H1 (cell line): ENCODE results near the gene TUBAL3. TPM values are rescaled to one million over a fixed set of nuclear protein-coding genes. Genes with fewer than 3 reads are reported as not detected.

Experiments used
- CTCF ChIA-PET: fragments of 300-600 bp; sonication (Branson Sonifier 250); formaldehyde crosslinking; loops from one replicate; lab custom pipeline; 2021; ENCODE audit not compliant: partially characterized antibody; lab: Charles Lee
- POLR2A ChIA-PET: fragments of 300-600 bp; sonication (Branson Sonifier 250); formaldehyde crosslinking; loops from one replicate; lab custom pipeline; 2021; ENCODE audit warnings: inconsistent platforms; ENCODE audit not compliant: partially characterized antibody; lab: Charles Lee
- DNase-seq, 2 experiments: peaks; one replicate each; pipeline versions ENCODE4 v3.0.0 to v3.0.0-alpha.2; 2010 to 2022; ENCODE audit warnings: low spot score in 2 of 2, low read depth in 1 of 2, mixed read lengths in 1 of 2
- FAIRE-seq: peaks from 2 replicates; lab custom pipeline; 2011; peaks lifted over from hg19 to GRCh38; lab: Jason Lieb, UNC
- H2AFZ ChIP-seq: 2 replicates; pipeline ENCODE4 v1.8.1; 2012; ENCODE audit warnings: low read length, inconsistent platforms
- H2AK5ac ChIP-seq: 2 replicates; pipeline ENCODE4 v1.6.1; 2013; ENCODE audit warnings: low read depth, low read length
- H2BK120ac ChIP-seq: replicated peaks from 2 replicates; pipeline ENCODE3; 2013; ENCODE audit warnings: low read depth, low read length, inconsistent platforms
- H2BK12ac ChIP-seq: 2 replicates; pipeline ENCODE4 v1.6.1; 2013; ENCODE audit warnings: low read depth, low read length
- H2BK15ac ChIP-seq: 2 replicates; pipeline ENCODE4 v1.6.1; 2013; ENCODE audit warnings: low read length
- H2BK20ac ChIP-seq: 2 replicates; pipeline ENCODE4 v1.6.1; 2013; ENCODE audit warnings: low read length
- H2BK5ac ChIP-seq: 2 replicates; pipeline ENCODE4 v1.6.1; 2013; ENCODE audit warnings: low read depth, low read length
- H3K14ac ChIP-seq: 2 replicates; pipeline ENCODE4 v1.6.1; 2013; ENCODE audit warnings: inconsistent platforms; ENCODE audit not compliant: insufficient read length
- H3K18ac ChIP-seq: 2 replicates; pipeline ENCODE4 v1.6.1; 2013; ENCODE audit warnings: low read length; ENCODE audit errors: extremely low read depth
- H3K23ac ChIP-seq: 2 replicates; pipeline ENCODE4 v1.6.1; 2013; ENCODE audit warnings: inconsistent platforms; ENCODE audit not compliant: insufficient read length
- H3K23me2 ChIP-seq: 2 replicates; pipeline ENCODE4 v1.6.1; 2013; ENCODE audit warnings: low read depth, low read length
- H3K27ac ChIP-seq: 2 replicates; pipeline ENCODE4 v1.6.1; 2011; ENCODE audit warnings: low read depth, low read length, inconsistent platforms
- H3K27me3 ChIP-seq, 4 experiments: replicated peaks in 1 of 4; 1 replicate in 1 of 4; 2 replicates in 3 of 4; pipeline versions ENCODE4 v1.6.1 to v1.8.1; 2011 to 2013; ENCODE audit warnings: low read length in 3 of 4, mild to moderate bottlenecking in 3 of 4, inconsistent platforms in 2 of 4, mixed read lengths in 2 of 4, moderate library complexity in 1 of 4; ENCODE audit not compliant: control insufficient read depth in 3 of 4, insufficient read depth in 3 of 4; ENCODE audit errors: extremely low read depth in 1 of 4
- H3K36me3 ChIP-seq, 4 experiments: 2 replicates each; pipeline versions ENCODE4 v1.6.1 to v1.8.1; 2011 to 2013; ENCODE audit warnings: mild to moderate bottlenecking in 4 of 4, low read length in 3 of 4, moderate library complexity in 2 of 4, control low read depth in 1 of 4, inconsistent platforms in 1 of 4; ENCODE audit not compliant: insufficient read depth in 4 of 4, control insufficient read depth in 2 of 4
- H3K4ac ChIP-seq: replicated peaks from 2 replicates; pipeline ENCODE3; 2013; ENCODE audit warnings: low read length, low read depth, mixed read lengths, inconsistent platforms; ENCODE audit not compliant: insufficient read length
- H3K4me1 ChIP-seq, 4 experiments: replicated peaks in 1 of 4; 1 replicate in 1 of 4; 2 replicates in 3 of 4; pipeline versions ENCODE4 v1.6.1 to v1.8.1; 2011 to 2013; ENCODE audit warnings: low read length in 3 of 4, inconsistent platforms in 2 of 4, mixed read lengths in 1 of 4; ENCODE audit not compliant: insufficient read depth in 4 of 4, control insufficient read depth in 3 of 4
- H3K4me2 ChIP-seq, 2 experiments: 2 replicates each; pipeline versions ENCODE4 v1.6.1 to v1.8.1; 2011 to 2013; ENCODE audit warnings: low read depth in 2 of 2, low read length in 2 of 2, control low read depth in 1 of 2, inconsistent platforms in 1 of 2, mild to moderate bottlenecking in 1 of 2; ENCODE audit not compliant: insufficient read depth in 1 of 2
- H3K4me3 ChIP-seq, 4 experiments: fragments of 200-600, 300-600 bp in 1 of 4; sonication (generic), shearing (Covaris generic), sonication (Bioruptor Twin) in 1 of 4; 2 replicates each; pipeline versions ENCODE4 v1.5.1 to v1.8.1; 2011 to 2016; ENCODE audit warnings: low read length in 4 of 4, low read depth in 3 of 4, control low read depth in 2 of 4, inconsistent platforms in 2 of 4, mild to moderate bottlenecking in 2 of 4, mixed read lengths in 1 of 4, moderate library complexity in 1 of 4; ENCODE audit not compliant: insufficient read depth in 2 of 4; ENCODE audit errors: extremely low read depth in 1 of 4
- H3K56ac ChIP-seq: replicated peaks from 2 replicates; pipeline ENCODE3; 2013; ENCODE audit warnings: low read depth, mild to moderate bottlenecking, mixed read lengths, low read length, inconsistent platforms; ENCODE audit not compliant: insufficient read length
- H3K79me1 ChIP-seq: 2 replicates; pipeline ENCODE4 v1.6.1; 2013; ENCODE audit warnings: low read depth, low read length, control low read depth
- H3K79me2 ChIP-seq, 2 experiments: 2 replicates each; pipeline versions ENCODE4 v1.6.1 to v1.8.1; 2012 to 2013; ENCODE audit warnings: low read length in 2 of 2, mild to moderate bottlenecking in 2 of 2, inconsistent platforms in 1 of 2; ENCODE audit not compliant: insufficient read depth in 2 of 2, control insufficient read depth in 1 of 2
- H3K9ac ChIP-seq, 4 experiments: replicated peaks in 1 of 4; 1 replicate in 1 of 4; 2 replicates in 3 of 4; pipeline versions ENCODE4 v1.6.1 to v1.8.1; 2011 to 2013; ENCODE audit warnings: low read depth in 3 of 4, low read length in 3 of 4, control low read depth in 2 of 4, mild to moderate bottlenecking in 2 of 4, moderate library complexity in 2 of 4, inconsistent platforms in 1 of 4; ENCODE audit errors: extremely low read depth in 1 of 4
- H3K9me3 ChIP-seq, 2 experiments: 2 replicates each; pipeline versions ENCODE4 v1.6.1 to v1.8.1; 2012 to 2013; ENCODE audit warnings: mild to moderate bottlenecking in 2 of 2, moderate library complexity in 2 of 2, control low read depth in 1 of 2, inconsistent platforms in 1 of 2, low read depth in 1 of 2, low read length in 1 of 2, mixed read lengths in 1 of 2; ENCODE audit not compliant: insufficient read depth in 2 of 2
- H4K20me1 ChIP-seq, 2 experiments: replicated peaks in 1 of 2; 2 replicates each; pipeline versions ENCODE3 to v1.8.1; 2011 to 2013; ENCODE audit warnings: inconsistent platforms in 2 of 2, low read length in 2 of 2, mild to moderate bottlenecking in 1 of 2; ENCODE audit not compliant: insufficient read depth in 2 of 2, control insufficient read depth in 1 of 2
- H4K5ac ChIP-seq: 2 replicates; pipeline ENCODE4 v1.6.1; 2013; ENCODE audit warnings: low read length, low read depth, mixed read lengths, inconsistent platforms; ENCODE audit not compliant: insufficient read length
- H4K8ac ChIP-seq: 2 replicates; pipeline ENCODE4 v1.8.0; 2013; ENCODE audit warnings: mild to moderate bottlenecking, moderate library complexity, low read length, inconsistent platforms; ENCODE audit not compliant: insufficient read depth; ENCODE audit errors: extremely low read depth
- H4K91ac ChIP-seq: replicated peaks from 2 replicates; pipeline ENCODE3; 2013; ENCODE audit warnings: low read length, mixed read lengths, inconsistent platforms; ENCODE audit not compliant: insufficient read length
- TAF7 ChIP-seq: optimal IDR thresholded peaks from 2 replicates; pipeline ENCODE3; 2011; ENCODE audit warnings: low read depth, mild to moderate bottlenecking, inconsistent platforms, low read length, moderate library complexity, borderline replicate concordance
- YY1 ChIP-seq: IDR thresholded peaks from 2 replicates; pipeline ENCODE4 v1.6.1; 2011; ENCODE audit warnings: low read depth, mild to moderate bottlenecking, low read length
- WGBS, 2 experiments: shearing (Covaris generic) in 1 of 2; methylation state at CpG; one replicate each; pipeline versions ENCODE4 v1.1.6 to v1.1.7; 2013 to 2015; ENCODE audit warnings: low lambda C conversion rate in 2 of 2, mixed read lengths in 2 of 2, inconsistent platforms in 1 of 2, low coverage in 1 of 2, missing lambda C conversion rate in 1 of 2; ENCODE audit not compliant: insufficient replicate concordance in 2 of 2, insufficient coverage in 1 of 2, insufficient read length in 1 of 2; ENCODE audit errors: extremely low coverage in 1 of 2, missing lambda C conversion rate in 1 of 2; 5-methylcytosine and 5-hydroxymethylcytosine counted together
- polyA plus RNA-seq, 7 experiments: library from polyadenylated mRNA; depleted of rRNA in 3 of 7; stranded (reverse) in 5 of 7; unstranded in 2 of 7; fragments of >200 nt in 5 of 7; fragments of 200-250 nt in 2 of 7; gene quantifications; 1 replicate in 5 of 7; 2 replicates in 1 of 7; 4 replicates in 1 of 7; pipeline versions ENCODE4 v1.2.1 to v1.2.3, GENCODE V29; 2011 to 2013; ENCODE audit warnings: missing spikeins in 2 of 7, mixed read lengths in 2 of 7
- total RNA-seq: library from RNA; stranded (reverse); fragmentation: NEBNext Ultra II Directional; extraction: Animal tissue kit (Norgen Biotek cat#: 25700); gene quantifications from 2 replicates; pipeline ENCODE4 v1.2.1, GENCODE V29; 2021

Gene TUBAL3
- total and polyA plus RNA-seq, 2 of the 8 experiments (the other 6 are each of a cell fraction or from before 2014, with no cell fraction given), result 0.17 TPM; not detected in 1

- Histone ChIP-seq H2BK5ac (no peak overlapping the region), H3K14ac (no peak overlapping the region), H4K5ac (no peak overlapping the region), H4K91ac (no peak overlapping the region), H3K18ac (no peak overlapping the region), H3K4me1 (no peaks in the 10 kb centered on the region; a peak in 1 of 7 replicates), H2BK12ac (no peak overlapping the region), H3K36me3 (no peaks in the 10 kb centered on the region; a peak in 1 of 8 replicates), H3K23ac (no peak overlapping the region), H3K23me2 (peaks cover 15% of the 10 kb centered on the region), H2BK120ac (no peak overlapping the region), H4K20me1 (peaks cover 0 to 3% of the 10 kb centered on the region in 2 experiments), H3K56ac (no peak overlapping the region), H2BK20ac (no peak overlapping the region), H3K9ac (no peak overlapping the region), H3K79me1 (no peaks in the 10 kb centered on the region), H3K9me3 (peaks cover 2 to 12% of the 10 kb centered on the region in 2 experiments; a peak in 3 of 4 replicates), H4K8ac (no peak overlapping the region), H3K27me3 (no peaks in the 10 kb centered on the region), H3K79me2 (no peaks in the 10 kb centered on the region), H2AK5ac (no peak overlapping the region), H3K4ac (no peak overlapping the region), H3K4me3 (no peak overlapping the region), H2BK15ac (no peak overlapping the region), H3K27ac (no peak overlapping the region), H3K4me2 (no peak overlapping the region), H2AFZ (no peak overlapping the region)
- no peak for FAIRE-seq
- no peak for DNase-seq
- POLR2A ChIA-PET, result no interaction called here
- TF ChIP-seq YY1 (no peak), TAF7 (no peak)
- CTCF ChIA-PET, result interaction anchor here (0.6 to 1.6 kb wide), 4 partner anchors 10 to 523 kb away, joined by 3 to 5 read pairs (median 3); no protein-coding TSS in a partner anchor
- WGBS, 2 experiments, result 88% methylated on average over 4 of the region's 4 CpGs; no CpG with 5 or more reads in 1 of the 2 experiments
Measured at GRCh38 chr10:5373307-5373706, 31.3 kb downstream of the TUBAL3 start.
